HG03571 (cell line): ENCODE results near the gene MYO3B.
"Not testable (repeated sequence)": the region's sequence is repeated elsewhere in the genome, so short reads cannot be mapped to it uniquely, and the experiment has no call there.

ENCODE experiments used
- ATAC-seq: cut with Tn5 transposase; IDR thresholded peaks from one replicate; pipeline ENCODE4 v1.9.1; 2021; ENCODE audit not compliant: unreplicated experiment

Gene MYO3B

DNA sequence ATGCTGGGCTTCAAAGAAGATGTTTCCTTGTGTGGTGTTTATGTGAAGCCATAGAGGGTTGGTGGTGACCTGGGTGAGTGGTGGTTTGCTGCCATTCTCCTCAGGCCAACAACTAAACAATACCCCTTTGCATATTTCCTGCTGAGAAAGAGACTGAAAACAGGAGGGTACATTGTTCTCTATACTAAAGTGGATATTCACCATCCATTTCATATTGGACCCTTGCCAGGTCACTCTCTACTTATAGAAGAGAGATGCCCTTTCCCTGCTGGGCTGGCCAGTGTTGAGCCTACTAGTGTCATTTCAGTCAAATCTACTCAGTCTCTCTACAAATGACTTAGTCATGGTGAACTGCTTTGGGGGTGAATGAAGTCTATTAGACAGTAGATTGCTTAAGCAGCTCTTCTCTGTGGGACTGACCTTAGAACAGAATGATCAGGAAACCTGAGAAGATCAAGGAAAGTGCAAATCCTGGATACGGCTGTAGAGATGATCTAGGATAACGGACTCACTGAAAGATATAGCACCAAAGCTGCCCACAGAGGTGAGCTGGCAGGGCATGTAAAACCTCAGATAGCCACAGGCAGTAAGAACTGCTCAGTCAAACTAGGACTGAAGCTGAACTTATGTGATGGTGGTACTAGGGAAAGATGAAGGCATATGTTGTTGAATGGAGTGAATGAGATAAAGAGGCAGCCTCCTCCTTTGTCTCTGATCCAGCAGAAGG, 154.9 kb downstream of the MYO3B start:
- no peak for ATAC-seq

DNA sequence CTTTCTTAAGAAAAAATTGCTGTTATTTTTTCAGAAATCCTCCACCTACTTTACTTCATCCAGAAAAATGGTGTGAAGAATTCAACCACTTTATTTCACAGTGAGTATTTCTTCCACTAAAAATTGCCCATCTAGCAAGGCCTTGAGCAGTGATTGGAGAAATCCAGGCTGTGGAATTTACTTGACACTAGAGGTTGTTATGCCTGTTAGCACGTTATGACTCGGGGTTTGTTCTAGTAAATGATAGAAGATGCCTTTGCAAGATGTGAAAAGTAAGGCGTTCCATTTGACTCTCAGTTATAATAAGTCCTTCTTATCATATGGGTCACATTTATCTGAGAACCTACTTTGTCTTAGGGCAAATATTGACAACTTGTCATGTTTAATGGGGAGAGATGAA, 157.4 kb downstream of the MYO3B start:
- ATAC-seq = no peak

DNA sequence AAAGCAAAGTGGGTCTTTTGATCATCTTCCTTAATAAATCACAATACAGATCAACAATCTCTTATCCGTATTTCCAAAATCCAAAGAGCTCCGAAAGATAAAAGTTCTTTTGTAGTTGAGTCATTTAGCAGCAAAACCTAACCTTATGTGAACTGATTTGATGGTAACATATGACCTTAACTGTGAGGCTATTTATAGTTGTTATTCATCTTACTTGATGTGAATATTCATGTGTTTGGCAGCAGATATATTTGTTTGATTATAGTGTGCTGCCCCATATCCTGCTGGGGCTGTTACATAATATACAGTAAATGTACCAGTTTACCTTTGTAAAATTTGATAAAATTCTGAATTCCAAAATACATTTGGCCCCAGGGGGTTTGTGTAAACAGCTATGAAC, 158.5 kb downstream of the MYO3B start:
- no peak for ATAC-seq

DNA sequence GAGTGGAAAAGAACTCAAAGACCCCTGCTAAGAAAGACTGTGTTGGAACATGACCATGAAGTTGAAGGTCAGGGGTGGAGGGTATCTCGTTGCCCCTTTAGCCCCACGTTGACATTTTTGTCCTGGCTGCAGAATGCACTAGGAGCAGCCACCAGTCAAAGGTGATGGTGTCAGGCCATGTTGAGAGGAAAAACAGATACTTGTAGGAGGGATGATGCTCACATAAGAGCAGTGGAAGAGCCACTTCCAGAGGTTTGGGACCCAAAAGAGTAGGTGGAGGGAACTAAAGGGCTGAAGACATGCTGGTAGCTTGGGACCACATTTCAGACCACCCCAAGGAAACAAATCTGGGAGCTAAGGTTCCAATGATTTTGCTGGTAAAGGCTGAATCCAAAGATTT, 159.0 kb downstream of the MYO3B start:
- ATAC-seq = no peak

DNA sequence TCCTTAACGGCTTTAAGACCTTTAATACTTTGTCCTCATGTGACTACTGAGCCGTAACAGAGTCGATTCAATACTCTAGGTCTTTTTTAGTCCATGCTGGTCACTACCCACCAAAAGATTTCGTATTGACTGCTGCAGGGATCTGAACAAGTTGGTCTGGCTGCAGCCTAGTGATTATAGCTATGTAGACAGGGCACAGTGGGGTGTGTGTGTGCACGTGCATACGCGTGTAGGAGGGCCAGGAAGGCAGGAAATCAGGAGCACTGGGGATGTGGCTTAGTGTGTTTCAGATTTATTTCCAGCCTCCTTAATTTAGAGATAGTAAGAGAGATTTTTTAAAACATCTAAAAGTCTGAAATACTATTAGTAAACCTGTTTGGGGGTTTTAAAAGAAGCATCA, 161.4 kb downstream of the MYO3B start:
- no peak for ATAC-seq

DNA sequence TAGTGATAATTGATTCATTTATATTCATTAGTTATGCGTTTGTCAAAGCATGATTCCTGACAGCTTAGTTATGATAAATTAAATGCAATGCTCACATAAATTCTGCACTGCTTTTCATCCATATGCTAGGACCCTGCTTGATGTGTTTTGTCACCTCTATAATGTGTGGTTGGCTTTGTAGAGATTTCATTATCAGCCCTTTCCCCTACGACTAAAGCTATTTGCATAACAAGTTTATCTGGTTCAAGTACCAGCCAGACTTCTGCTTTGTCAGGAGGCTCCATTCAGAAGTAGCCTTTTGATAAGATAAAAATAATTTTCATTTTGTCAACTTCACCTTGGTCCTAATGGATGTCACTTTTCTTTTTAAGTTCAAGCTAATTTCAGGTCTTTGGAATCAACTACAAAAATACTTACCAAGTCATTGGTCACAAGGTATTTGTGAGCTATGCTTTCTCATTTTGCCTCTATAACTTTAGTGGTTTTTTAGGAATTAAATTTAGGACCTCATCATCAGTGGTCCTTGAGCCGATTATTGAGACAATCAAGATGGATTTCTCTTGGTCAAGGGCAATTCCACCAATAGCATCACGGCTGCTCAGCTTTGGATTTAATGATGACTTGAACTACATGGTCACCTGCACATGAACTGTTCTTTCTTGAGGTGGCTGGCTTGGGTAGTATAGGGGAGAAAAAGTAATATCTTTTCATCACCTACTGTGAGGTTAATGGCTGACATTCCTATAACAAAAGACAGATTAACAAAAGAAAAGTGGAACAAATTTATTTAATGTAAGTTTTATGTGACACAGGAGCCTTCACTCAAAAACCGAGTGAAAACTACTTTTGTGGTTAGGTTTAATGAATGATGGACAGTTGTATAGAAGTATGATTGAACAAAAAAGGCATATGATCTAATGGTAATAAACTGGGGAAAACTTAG, 162.1 kb downstream of the MYO3B start:
- no peak for ATAC-seq

DNA sequence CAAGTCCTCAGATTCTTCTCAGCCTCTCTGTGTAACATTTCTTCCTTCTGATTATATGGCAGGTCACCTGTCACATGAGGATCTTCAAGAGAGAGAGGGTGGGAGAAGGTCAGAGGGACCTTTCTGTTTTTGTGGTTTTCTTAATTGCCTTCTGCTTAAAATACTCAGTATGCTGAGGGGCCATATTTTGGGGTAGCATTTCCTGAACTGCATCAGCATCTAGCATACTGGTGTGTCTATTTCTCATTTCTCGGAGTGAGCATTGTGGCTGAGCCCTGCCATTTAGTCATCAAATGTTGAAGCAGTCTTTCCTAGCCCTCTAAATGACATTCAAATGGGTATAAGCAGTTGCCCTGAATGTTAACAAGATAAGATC, 162.7 kb downstream of the MYO3B start:
- no peak for ATAC-seq

DNA sequence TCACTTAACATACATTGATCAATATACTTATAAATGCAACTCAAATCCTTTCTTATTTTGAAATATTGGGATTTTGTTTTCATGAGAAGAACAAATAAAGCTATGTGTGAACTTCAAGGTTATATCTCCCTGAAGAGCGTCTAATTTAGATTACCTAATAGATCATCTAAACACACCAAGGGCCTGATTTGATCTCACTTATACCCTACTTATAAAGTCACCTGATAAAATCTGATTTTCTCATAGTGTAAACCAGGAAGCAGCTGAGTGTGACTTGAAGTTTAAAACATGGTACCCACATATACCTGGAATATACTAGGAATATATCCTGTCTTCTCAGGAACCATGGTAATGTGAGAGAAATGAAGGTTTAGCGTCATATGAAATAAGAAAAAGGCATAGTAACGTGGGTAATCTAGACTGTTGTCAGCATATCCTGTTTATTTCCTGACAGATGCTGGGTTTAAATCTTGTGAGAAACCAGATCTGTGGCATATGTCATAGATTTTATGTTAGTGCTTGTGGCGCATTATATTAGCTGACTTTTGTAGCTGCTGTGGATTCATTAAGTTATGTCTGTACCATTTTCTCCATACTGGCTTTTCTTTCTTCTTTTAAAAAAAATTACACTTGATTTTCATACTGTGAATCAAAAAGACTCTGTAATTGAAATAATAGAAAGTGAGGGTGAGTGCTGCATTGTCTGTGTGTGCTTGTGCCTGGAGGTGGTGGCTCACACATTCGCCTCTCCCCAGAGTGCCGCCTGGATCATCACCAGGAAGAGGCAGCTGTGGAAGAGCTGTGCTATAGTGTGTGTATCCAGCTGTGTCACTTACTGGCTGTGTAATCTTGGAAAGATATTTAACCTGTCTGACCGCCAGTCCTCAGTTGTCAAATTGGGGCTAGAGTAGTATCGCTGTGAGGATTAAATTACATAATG, 164.0 kb downstream of the MYO3B start:
- ATAC-seq = no peak

DNA sequence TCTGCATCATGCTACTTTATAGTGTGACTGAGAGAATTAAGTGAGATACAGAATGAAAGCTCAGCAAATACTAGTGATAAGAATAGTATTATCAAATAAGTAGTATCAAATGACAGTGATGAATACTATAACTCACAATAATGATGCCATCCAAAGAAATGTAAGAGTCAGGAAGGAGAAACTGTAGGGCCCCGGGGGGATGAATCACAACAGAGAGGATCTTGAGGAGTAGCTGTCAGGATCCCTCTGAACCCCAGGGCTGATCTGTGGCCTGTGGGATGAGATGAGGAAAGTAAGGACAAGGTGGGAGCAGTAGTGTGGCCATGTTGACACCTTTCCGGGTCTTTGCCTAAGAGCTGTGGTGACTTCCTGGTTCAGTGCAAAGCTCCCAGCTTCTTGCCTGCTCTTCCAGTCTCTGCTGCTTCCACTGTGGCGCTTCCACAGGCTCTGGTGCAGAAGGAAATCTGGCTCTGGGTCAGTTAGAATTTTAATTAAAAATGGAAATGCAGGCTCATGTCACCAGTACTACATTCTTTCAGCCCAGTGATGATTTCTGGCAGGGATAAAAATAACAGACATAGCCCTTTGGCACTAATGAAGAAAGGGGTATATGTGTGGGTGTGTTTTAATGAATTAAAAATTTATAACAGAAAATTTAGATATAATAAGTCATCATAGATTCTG, 166.9 kb downstream of the MYO3B start:
- no peak for ATAC-seq

DNA sequence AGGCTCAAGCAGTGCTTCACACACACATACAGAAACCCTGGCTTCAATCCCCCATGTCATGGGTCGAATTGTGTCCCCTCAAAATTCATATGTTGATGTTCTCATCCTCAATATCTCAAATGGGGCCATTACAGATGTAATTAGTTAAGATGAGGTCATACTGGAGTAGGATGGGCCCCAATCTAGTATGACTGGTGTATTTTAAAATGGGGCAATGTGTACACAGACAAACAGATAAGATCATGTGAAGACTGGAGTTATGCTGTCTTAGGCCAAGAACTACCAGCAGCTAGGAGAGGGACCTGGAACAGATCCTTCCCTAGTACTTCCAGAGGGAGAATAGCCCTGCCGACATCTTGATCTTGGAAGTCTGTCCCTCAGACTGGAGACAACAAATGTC, 167.7 kb downstream of the MYO3B start:
- no peak for ATAC-seq

DNA sequence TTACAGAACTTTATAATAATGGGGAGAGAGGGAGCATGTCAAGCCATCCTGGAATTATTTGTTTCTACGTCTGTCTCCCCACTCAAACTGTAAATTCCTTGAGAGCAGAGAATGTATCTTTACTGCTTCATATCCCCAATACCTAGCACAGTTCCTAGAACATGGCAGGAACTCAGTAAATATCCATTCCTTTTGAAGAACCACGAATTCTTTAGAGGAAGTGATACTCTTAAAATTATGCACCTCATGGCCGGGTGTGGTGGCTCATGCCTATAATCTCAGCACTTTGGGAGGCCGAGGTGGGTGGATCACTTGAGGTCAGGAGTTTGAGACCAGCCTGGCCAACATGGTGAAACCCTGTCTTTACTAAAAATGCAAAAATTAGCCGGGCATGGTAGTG, 171.3 kb downstream of the MYO3B start:
- not testable (repeated sequence) for ATAC-seq

DNA sequence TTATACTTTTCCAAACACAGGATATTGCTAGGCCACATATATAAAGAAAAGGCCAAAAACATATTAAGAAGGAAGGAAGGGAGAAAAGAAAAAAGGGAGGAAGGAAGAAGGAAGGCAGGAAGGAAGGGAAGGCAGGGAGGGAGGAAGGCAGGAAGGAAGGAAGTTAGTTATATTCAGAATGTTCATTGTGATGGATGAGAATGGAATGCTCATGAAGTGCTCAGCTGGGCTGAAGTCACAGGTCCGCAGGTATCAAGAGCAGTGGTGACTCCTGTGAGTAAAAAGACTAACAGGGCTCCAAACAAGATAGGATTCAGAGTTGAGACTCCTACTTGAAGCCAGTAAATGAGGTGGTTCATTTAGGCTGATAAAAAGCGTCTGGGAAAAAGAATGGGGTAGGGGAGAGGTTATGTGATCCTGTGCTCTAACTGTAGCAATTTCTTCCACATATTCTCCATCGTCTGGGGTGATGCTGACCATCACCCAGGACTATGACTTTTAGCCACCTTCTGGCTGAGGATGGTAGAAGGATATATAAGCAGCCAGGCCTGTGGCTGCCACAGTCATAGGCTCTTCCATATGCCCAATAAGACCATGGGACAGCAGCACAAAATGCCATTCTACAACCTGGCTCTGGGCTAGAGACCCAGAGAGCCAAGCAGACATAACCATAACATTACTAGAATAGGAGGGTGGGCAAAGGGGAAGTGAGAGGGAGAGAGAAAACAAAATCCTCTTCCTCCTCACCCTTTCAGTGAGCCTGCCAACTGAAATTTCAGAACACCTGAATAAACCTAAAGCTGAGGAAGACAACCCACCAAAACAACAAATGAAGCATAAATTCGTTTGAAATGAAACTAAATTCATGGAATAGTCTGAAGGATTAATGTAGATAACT, 173.2 kb downstream of the MYO3B start:
- ATAC-seq = no peak

DNA sequence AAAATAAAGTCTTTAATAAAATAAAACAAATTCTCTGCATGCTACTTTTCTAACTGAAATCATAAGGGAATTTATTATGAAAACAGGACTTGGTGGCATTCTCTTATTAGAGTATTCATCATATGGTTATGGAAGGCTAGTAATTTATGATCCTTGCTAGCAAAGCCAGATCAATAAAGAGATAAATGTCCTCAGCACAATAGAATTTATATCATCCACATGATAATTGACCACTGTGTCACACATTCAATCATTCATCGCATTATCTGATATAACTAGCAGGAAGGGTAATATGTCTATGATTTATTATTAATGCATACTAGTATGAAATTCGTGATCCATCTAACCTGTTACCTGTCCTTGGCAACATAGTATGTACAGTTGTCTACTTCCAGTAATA, 175.8 kb downstream of the MYO3B start:
- ATAC-seq = no peak

DNA sequence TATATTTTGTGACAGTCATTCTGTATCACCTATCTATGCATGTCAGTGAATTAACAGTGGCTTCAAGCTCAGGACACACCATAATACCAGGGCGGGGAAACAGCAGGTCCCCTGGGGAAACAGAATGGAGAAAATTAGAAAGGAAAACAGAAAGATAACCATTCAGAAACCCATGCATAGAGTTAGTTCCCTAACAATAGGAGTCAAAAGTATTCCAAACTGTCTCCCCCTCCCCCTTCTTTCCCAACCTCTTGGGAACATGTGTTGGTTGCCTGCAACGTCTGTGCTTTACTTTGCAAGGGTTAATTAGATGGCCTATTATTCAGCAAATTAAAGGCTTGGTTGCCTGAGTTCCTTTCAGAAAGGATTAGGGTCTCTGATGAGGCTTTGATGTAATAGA, 176.4 kb downstream of the MYO3B start:
- no peak for ATAC-seq

DNA sequence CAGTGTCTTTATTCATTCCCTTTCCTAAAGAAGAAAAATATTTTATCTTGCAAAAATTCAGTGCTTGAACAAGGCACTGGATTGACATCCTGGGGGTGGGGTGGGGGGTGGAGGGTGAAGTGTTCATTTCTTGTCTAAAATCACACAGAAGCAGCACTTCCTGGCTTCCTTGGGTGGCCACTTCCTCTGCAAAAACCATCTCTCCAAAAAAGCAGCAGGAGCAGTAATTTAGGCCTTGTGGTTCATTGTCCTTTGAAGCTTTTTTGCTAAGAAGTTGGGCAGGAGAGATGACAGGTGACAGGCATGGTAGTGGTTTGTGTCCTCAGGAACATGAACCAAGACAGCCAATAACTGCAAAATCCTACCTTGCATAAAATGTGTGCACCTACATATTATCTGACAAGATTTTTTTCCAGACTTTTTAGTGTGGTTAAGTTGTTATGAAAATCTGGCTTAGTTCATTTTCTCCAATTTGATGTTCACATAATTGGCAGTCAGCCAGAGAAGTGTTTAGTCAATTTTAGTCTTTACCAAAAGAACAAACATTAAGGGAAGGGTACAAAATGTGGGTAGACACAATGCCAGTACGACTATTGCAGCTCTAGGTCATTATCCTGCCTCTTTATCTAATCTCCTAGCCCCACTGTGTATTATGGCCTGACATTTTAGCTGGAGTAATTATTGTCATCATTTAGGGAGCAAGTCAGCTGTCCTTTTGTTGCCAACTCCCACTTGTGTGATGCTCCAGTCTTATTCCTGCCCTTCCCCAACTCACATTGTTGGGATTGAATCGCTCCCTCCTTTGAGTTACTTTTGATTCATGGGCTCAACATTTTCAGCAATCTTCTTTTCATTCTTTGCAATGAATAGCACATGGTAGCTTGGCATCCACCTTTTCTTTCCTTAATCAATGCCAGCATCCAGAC, 177.2 kb downstream of the MYO3B start:
- ATAC-seq = no peak

DNA sequence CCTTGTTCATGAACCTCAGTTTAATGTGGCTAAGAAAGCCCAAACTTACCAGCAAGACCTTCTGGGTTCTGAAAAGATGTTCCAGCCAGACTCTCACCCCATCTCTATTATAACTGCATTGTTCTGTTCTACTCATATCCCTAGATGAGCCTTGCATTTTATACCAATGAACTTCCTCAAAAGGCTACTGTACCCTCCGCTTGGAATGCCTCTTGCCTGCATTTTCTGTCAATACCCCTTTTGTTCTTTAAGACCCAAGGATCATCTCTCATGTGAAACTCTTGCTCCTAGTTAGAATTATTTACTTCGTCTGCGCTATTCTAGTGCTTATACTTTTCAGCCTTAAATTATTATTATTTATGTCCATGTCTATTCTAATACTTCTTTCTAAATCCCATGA, 181.5 kb downstream of the MYO3B start:
- no peak for ATAC-seq

DNA sequence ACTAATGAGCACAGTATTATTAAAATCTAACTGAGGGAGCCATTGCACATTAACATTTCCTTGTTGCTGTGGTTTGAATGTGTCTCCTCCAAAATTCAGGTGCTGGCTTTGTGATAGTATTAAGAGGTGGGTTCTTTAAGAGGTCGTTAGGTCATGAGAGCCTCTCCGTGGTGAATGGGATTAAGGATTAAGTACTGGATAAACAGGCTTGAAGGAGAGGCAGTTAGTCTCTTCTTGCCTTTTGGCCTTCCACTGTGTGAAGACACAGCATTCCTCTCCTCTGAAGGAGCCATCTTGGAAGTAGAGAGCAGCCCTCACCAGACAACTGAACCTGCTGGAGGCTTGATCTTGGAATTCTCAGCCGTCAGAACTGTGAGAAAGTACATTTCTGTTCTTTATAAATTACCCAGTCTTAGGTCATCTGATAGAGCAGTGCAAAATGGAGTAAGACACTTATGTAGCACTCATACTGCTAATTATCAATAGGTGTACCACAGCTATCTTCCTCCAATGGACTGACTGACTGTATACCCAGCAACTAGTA, 182.7 kb downstream of the MYO3B start:
- ATAC-seq = no peak
